Measurements from ENCODE around the gene ZNF691. TPM values are rescaled to one million over a fixed set of nuclear protein-coding genes. Genes with fewer than 3 reads are reported as not detected.
"Not testable (repeated sequence)": the region's sequence is repeated elsewhere in the genome, so short reads cannot be mapped to it uniquely, and the experiment has no call there.

ZNF691 gene
- total RNA-seq, 2 experiments from 2014 or later, result 10.8 to 11.0 TPM

- DNase-seq, result no peak
- Mint-ChIP-seq H3K27me3 (peaks cover 18% of the 10 kb centered on the region), H3K27ac (no peak overlapping the region), H3K36me3 (ENCODE audit: low read depth) (peaks cover 2% of the 10 kb centered on the region), H3K4me3 (no peak overlapping the region), H3K4me1 (peaks cover 4% of the 10 kb centered on the region), H3K9me3 (peaks cover 7% of the 10 kb centered on the region)
- ChIA-PET CTCF (interaction anchor here (0.7 kb wide), 1 partner anchor 263 kb away, joined by 4 read pairs; no protein-coding TSS in a partner anchor), POLR2A (no interaction called here)
Observed at GRCh38 chr1:42873670-42874069, 27.3 kb downstream of the ZNF691 start.

GRCh38 chr1:42876009-42876408, 29.6 kb downstream of the ZNF691 start:
- peaks cover 21% of the 10 kb centered on the region for H3K27me3 Mint-ChIP-seq
- peaks cover 7% of the 10 kb centered on the region for H3K9me3 Mint-ChIP-seq
- ChIA-PET POLR2A (no interaction called here), CTCF (no interaction called here)
- no peak overlapping the region for H3K27ac Mint-ChIP-seq
- peaks cover 4% of the 10 kb centered on the region for H3K4me1 Mint-ChIP-seq
- H3K36me3 Mint-ChIP-seq (ENCODE audit: low read depth), result peaks cover 2% of the 10 kb centered on the region
- no peak for DNase-seq
- no peak overlapping the region for H3K4me3 Mint-ChIP-seq

- ChIA-PET CTCF (no interaction called here), POLR2A (no interaction called here)
- Mint-ChIP-seq H3K4me1 (peaks cover 4% of the 10 kb centered on the region), H3K36me3 (ENCODE audit: low read depth) (peaks cover 2% of the 10 kb centered on the region), H3K27me3 (peaks cover 19% of the 10 kb centered on the region), H3K4me3 (no peak overlapping the region), H3K27ac (no peak overlapping the region), H3K9me3 (peaks cover 7% of the 10 kb centered on the region)
- no peak for DNase-seq
Observed at GRCh38 chr1:42877380-42877779, 31.0 kb downstream of the ZNF691 start.

- H3K27me3 Mint-ChIP-seq, result peaks cover 17% of the 10 kb centered on the region
- DNase-seq, result no peak
- POLR2A ChIA-PET, result no interaction called here
- H3K9me3 Mint-ChIP-seq, result no peaks in the 10 kb centered on the region
- no peaks in the 10 kb centered on the region for H3K36me3 Mint-ChIP-seq (ENCODE audit: low read depth)
- no peak overlapping the region for H3K27ac Mint-ChIP-seq
- H3K4me1 Mint-ChIP-seq, result no peaks in the 10 kb centered on the region
- no peak overlapping the region for H3K4me3 Mint-ChIP-seq
- CTCF ChIA-PET, result no interaction called here
Observed at GRCh38 chr1:42880384-42880783, 34.0 kb downstream of the ZNF691 start.

GRCh38 chr1:42886046-42886739, 39.8 kb downstream of the ZNF691 start:
- POLR2A ChIA-PET, result no interaction called here
- H3K4me3 Mint-ChIP-seq, result no peak overlapping the region
- no peak overlapping the region for H3K27ac Mint-ChIP-seq
- no peaks in the 10 kb centered on the region for H3K36me3 Mint-ChIP-seq (ENCODE audit: low read depth)
- no peaks in the 10 kb centered on the region for H3K4me1 Mint-ChIP-seq
- CTCF ChIA-PET, result interaction anchor here (0.8 to 1.2 kb wide), 2 partner anchors 18 to 187 kb away, joined by 3 read pairs; no protein-coding TSS in a partner anchor
- no peak for DNase-seq
- H3K9me3 Mint-ChIP-seq, result no peaks in the 10 kb centered on the region
- peaks cover 7% of the 10 kb centered on the region for H3K27me3 Mint-ChIP-seq

GRCh38 chr1:42886800-42887199, 40.4 kb downstream of the ZNF691 start:
- CTCF ChIA-PET, result interaction anchor here (0.8 to 1.2 kb wide), 2 partner anchors 17 to 187 kb away, joined by 3 read pairs; no protein-coding TSS in a partner anchor
- H3K27me3 Mint-ChIP-seq, result peaks cover 7% of the 10 kb centered on the region

GRCh38 chr1:42887366-42887765, 41.0 kb downstream of the ZNF691 start:
- H3K27ac Mint-ChIP-seq, result no peak overlapping the region
- H3K4me3 Mint-ChIP-seq, result no peak overlapping the region
- H3K27me3 Mint-ChIP-seq, result peaks cover 7% of the 10 kb centered on the region
- no peaks in the 10 kb centered on the region for H3K4me1 Mint-ChIP-seq
- ChIA-PET POLR2A (no interaction called here), CTCF (interaction anchor here (0.8 to 1.2 kb wide), 2 partner anchors 17 to 186 kb away, joined by 3 read pairs; no protein-coding TSS in a partner anchor)
- H3K36me3 Mint-ChIP-seq (ENCODE audit: low read depth), result no peaks in the 10 kb centered on the region
- H3K9me3 Mint-ChIP-seq, result no peaks in the 10 kb centered on the region
- DNase-seq, result no peak

More at GRCh38 chr1:42886800-42887199, 40.4 kb downstream of the ZNF691 start:
- Mint-ChIP-seq H3K27ac (no peak overlapping the region), H3K36me3 (ENCODE audit: low read depth) (no peaks in the 10 kb centered on the region), H3K4me1 (no peaks in the 10 kb centered on the region), H3K9me3 (no peaks in the 10 kb centered on the region), H3K4me3 (no peak overlapping the region)
- POLR2A ChIA-PET, result no interaction called here
- DNase-seq, result no peak

- no peaks in the 10 kb centered on the region for H3K36me3 Mint-ChIP-seq (ENCODE audit: low read depth)
- no peaks in the 10 kb centered on the region for H3K9me3 Mint-ChIP-seq
- H3K27ac Mint-ChIP-seq, result no peak overlapping the region
- no peaks in the 10 kb centered on the region for H3K4me1 Mint-ChIP-seq
- no peak for DNase-seq
- ChIA-PET POLR2A (no interaction called here), CTCF (interaction anchor here (0.6 kb wide), 1 partner anchor 86 kb away, joined by 6 read pairs; no protein-coding TSS in a partner anchor)
- H3K4me3 Mint-ChIP-seq, result no peak overlapping the region
- H3K27me3 Mint-ChIP-seq, result peaks cover 7% of the 10 kb centered on the region
Observed at GRCh38 chr1:42888013-42888633, 41.7 kb downstream of the ZNF691 start.

- Mint-ChIP-seq H3K36me3 (ENCODE audit: low read depth) (no peaks in the 10 kb centered on the region), H3K4me3 (no peak overlapping the region), H3K27me3 (peaks cover 5% of the 10 kb centered on the region), H3K9me3 (no peaks in the 10 kb centered on the region), H3K27ac (no peak overlapping the region), H3K4me1 (no peaks in the 10 kb centered on the region)
- ChIA-PET POLR2A (no interaction called here), CTCF (interaction anchor here (0.6 to 1.8 kb wide), 3 partner anchors 111 to 184 kb away, joined by 3 to 4 read pairs (median 3); no protein-coding TSS in a partner anchor)
- DNase-seq, result no peak
Observed at GRCh38 chr1:42889264-42889663, 42.9 kb downstream of the ZNF691 start.

GRCh38 chr1:42891465-42892138, 45.2 kb downstream of the ZNF691 start:
- no peak for DNase-seq
- H3K4me1 Mint-ChIP-seq, result no peaks in the 10 kb centered on the region
- peaks cover 14% of the 10 kb centered on the region for H3K27me3 Mint-ChIP-seq
- ChIA-PET CTCF (interaction anchor here (1.7 kb wide), 1 partner anchor 182 kb away, joined by 6 read pairs; no protein-coding TSS in a partner anchor), POLR2A (no interaction called here)
- H3K36me3 Mint-ChIP-seq (ENCODE audit: low read depth), result no peaks in the 10 kb centered on the region
- H3K27ac Mint-ChIP-seq, result no peak overlapping the region
- H3K9me3 Mint-ChIP-seq, result no peaks in the 10 kb centered on the region
- H3K4me3 Mint-ChIP-seq, result no peak overlapping the region

- H3K27ac Mint-ChIP-seq; H3K9me3 Mint-ChIP-seq; H3K4me1 Mint-ChIP-seq; POLR2A ChIA-PET; H3K4me3 Mint-ChIP-seq; DNase-seq; H3K36me3 Mint-ChIP-seq (ENCODE audit: low read depth): not testable (repeated sequence)
- CTCF ChIA-PET, result interaction anchor here (1.1 to 1.6 kb wide), 2 partner anchors 13 to 173 kb away, joined by 3 to 6 read pairs; no protein-coding TSS in a partner anchor
- peaks cover 35% of the 10 kb centered on the region for H3K27me3 Mint-ChIP-seq
Observed at GRCh38 chr1:42899960-42900359, 53.5 kb downstream of the ZNF691 start.
